Cardiac muscle cell (in vitro differentiated cells and primary cell): ENCODE measurements around the gene MARS1. TPM values are rescaled to one million over a fixed set of nuclear protein-coding genes. Genes with fewer than 3 reads are reported as not detected.

Experiments used
- DNase-seq, 2 donors: peaks; one replicate each; pipeline versions ENCODE4 v3.0.0 to v3.0.0-alpha.2; 2010 to 2017; ENCODE audit warnings: low read depth in 1 of 2, low spot score in 1 of 2
- H3K27ac ChIP-seq: fragments of 200-600 bp; sonication (generic); 2 replicates; pipeline ENCODE4 v1.5.1; 2016
- H3K27me3 ChIP-seq: fragments of 200-600 bp; sonication (generic); 2 replicates; pipeline ENCODE4 v1.6.0; 2016; ENCODE audit warnings: control low read depth
- H3K36me3 ChIP-seq: fragments of 200-600 bp; sonication (generic); 2 replicates; pipeline ENCODE4 v1.5.1; 2016; ENCODE audit warnings: control low read depth
- H3K4me1 ChIP-seq: fragments of 200-600 bp; sonication (generic); 2 replicates; pipeline ENCODE4 v1.8.1; 2017; ENCODE audit warnings: low read depth, mild to moderate bottlenecking, mixed run types
- H3K4me3 ChIP-seq: fragments of 200-600 bp; sonication (generic); 2 replicates; pipeline ENCODE4 v1.5.1; 2016; ENCODE audit warnings: mild to moderate bottlenecking
- H3K9me3 ChIP-seq: fragments of 200-600 bp; sonication (generic); 2 replicates; pipeline ENCODE4 v1.5.1; 2017; ENCODE audit warnings: low read depth, mild to moderate bottlenecking, control low read depth
- CTCF ChIP-seq: IDR thresholded peaks from 2 replicates; pipeline ENCODE4 v1.5.1; 2012; ENCODE audit warnings: low read depth, mild to moderate bottlenecking, low read length
- polyA plus RNA-seq: library from polyadenylated mRNA; unstranded; fragments of >200 nt; fragmentation: Nextera tagmentation; extraction: Ambion mirVana; gene quantifications from 2 replicates; pipeline ENCODE4 v1.2.1, GENCODE V29; 2016
- total RNA-seq: library from RNA; depleted of rRNA; stranded (reverse); fragments of >200 nt; gene quantifications from 2 replicates; pipeline ENCODE4 v1.2.3, GENCODE V29; 2016

MARS1 gene
- total and polyA plus RNA-seq, 2 experiments from 2014 or later, result 76.7 to 190 TPM

- DNase-seq, result peak in 1 of 2 donors; percentile 11
- H3K9me3 ChIP-seq, result no peaks in the 10 kb centered on the region
- H3K27me3 ChIP-seq, result no peaks in the 10 kb centered on the region
- peaks cover 63% of the 10 kb centered on the region for H3K36me3 ChIP-seq
- H3K4me3 ChIP-seq, result no peak overlapping the region
- H3K27ac ChIP-seq, result peak overlapping the region; percentile 55
- H3K4me1 ChIP-seq, result peaks cover 1% of the 10 kb centered on the region
- TF ChIP-seq CTCF, result no peak
Measured at GRCh38 chr12:57529831-57530230, 42.0 kb downstream of the MARS1 start.

- H3K9me3 ChIP-seq, result no peaks in the 10 kb centered on the region
- H3K27me3 ChIP-seq, result no peaks in the 10 kb centered on the region
- no peaks in the 10 kb centered on the region for H3K4me1 ChIP-seq
- peaks cover 68% of the 10 kb centered on the region for H3K36me3 ChIP-seq
- H3K4me3 ChIP-seq, result no peak overlapping the region
- DNase-seq, result no peak
- peak overlapping the region; percentile 55 for H3K27ac ChIP-seq
- TF ChIP-seq CTCF, result no peak
Measured at GRCh38 chr12:57530396-57531142, 42.7 kb downstream of the MARS1 start.

- Histone ChIP-seq H3K4me3 (no peak overlapping the region), H3K4me1 (no peaks in the 10 kb centered on the region), H3K9me3 (no peaks in the 10 kb centered on the region), H3K27me3 (no peaks in the 10 kb centered on the region), H3K36me3 (peaks cover 68% of the 10 kb centered on the region), H3K27ac (peak overlapping the region; percentile 13)
- TF ChIP-seq CTCF, result no peak
- DNase-seq, result no peak
Measured at GRCh38 chr12:57531836-57532235, 44.0 kb downstream of the MARS1 start.

- no peak for DNase-seq
- Histone ChIP-seq H3K9me3 (no peaks in the 10 kb centered on the region), H3K36me3 (peaks cover 61% of the 10 kb centered on the region), H3K4me1 (no peaks in the 10 kb centered on the region), H3K4me3 (no peak overlapping the region), H3K27me3 (no peaks in the 10 kb centered on the region), H3K27ac (no peak overlapping the region)
- TF ChIP-seq CTCF, result no peak
Measured at GRCh38 chr12:57533108-57533507, 45.2 kb downstream of the MARS1 start.

- Histone ChIP-seq H3K4me3 (no peak overlapping the region), H3K27ac (no peak overlapping the region), H3K27me3 (no peaks in the 10 kb centered on the region), H3K9me3 (no peaks in the 10 kb centered on the region), H3K36me3 (peaks cover 50% of the 10 kb centered on the region), H3K4me1 (no peaks in the 10 kb centered on the region)
- DNase-seq, result no peak
- no peak for TF ChIP-seq CTCF
Measured at GRCh38 chr12:57534250-57534649, 46.4 kb downstream of the MARS1 start.
